Gastroesophageal sphincter (tissue), 3 donors: Measurements from ENCODE around the gene C22orf15.

Experiments
- EP300 ChIP-seq: sonication (generic); formaldehyde crosslinking; IDR thresholded peaks from one replicate; pipeline ENCODE4 v1.6.1; 2017; ENCODE audit warnings: antibody characterized with exemption, mild to moderate bottlenecking
- POLR2A ChIP-seq, 2 donors: fragments of 450-650 bp; IDR thresholded peaks; one replicate each; pipeline ENCODE4 v1.6.1; 2017; ENCODE audit warnings: antibody characterized with exemption in 2 of 2, mild to moderate bottlenecking in 2 of 2, moderate library complexity in 1 of 2
- POLR2AphosphoS5 ChIP-seq: sonication (generic); formaldehyde crosslinking; IDR thresholded peaks from one replicate; pipeline ENCODE4 v1.6.1; 2017; ENCODE audit warnings: antibody characterized with exemption
- TF ChIP-seq, protein P1 (sequence below), 4 experiments: fragments of 200-600 bp in 2 of 4; fragments of 450-650 bp in 2 of 4; sonication (generic) in 1 of 4; IDR thresholded peaks; one replicate each; pipeline ENCODE4 v1.5.1; 2017 to 2019; ENCODE audit warnings: antibody characterized with exemption in 4 of 4, mild to moderate bottlenecking in 2 of 4, moderate library complexity in 2 of 4

DNA sequence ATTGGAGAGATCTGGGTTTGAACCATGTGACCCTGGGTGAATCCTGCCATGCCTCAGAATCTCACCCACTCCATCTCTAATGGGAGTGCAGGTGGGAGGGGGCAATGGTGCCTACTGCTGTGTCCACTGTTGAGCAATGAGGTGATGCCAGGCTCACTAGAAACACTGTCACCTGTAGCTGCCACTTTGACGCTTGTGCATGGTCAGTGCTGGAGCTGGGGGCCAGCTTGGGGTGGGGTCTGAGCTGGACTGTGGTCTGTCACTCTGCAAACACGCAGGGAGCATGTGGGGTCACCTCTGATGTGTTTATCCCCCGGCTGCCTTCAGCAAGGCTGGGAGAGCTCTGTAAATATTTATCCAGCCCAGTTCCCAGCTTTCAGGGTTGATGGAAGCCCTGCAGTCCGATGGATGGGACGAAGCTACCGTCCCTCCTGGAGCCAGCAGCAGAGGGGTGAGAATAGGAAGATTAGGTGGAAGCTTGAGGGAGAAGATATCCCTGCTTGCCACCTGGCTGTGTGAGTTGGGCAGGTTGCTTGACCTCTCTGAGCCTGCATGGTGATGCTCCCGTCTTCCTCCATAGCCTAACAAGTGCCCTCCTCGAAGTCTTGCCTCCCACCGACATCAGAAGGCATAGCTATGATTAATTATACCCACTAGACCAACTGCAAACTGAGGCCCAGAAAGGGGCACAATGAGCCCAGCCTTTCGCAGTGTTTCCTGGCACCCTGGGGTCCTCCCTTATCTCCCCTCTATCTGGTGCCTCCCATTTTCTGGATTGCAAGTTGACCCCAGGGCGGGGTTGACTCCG is 11.5 kb downstream of the C22orf15 start:
- TF ChIP-seq, protein P1, sequence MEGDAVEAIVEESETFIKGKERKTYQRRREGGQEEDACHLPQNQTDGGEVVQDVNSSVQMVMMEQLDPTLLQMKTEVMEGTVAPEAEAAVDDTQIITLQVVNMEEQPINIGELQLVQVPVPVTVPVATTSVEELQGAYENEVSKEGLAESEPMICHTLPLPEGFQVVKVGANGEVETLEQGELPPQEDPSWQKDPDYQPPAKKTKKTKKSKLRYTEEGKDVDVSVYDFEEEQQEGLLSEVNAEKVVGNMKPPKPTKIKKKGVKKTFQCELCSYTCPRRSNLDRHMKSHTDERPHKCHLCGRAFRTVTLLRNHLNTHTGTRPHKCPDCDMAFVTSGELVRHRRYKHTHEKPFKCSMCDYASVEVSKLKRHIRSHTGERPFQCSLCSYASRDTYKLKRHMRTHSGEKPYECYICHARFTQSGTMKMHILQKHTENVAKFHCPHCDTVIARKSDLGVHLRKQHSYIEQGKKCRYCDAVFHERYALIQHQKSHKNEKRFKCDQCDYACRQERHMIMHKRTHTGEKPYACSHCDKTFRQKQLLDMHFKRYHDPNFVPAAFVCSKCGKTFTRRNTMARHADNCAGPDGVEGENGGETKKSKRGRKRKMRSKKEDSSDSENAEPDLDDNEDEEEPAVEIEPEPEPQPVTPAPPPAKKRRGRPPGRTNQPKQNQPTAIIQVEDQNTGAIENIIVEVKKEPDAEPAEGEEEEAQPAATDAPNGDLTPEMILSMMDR (IDR thresholded peaks at IDR 0.05): no peak
- no peak for TF ChIP-seq POLR2A (IDR thresholded peaks at IDR 0.05)
- no peak for TF ChIP-seq EP300
- TF ChIP-seq POLR2AphosphoS5: no peak
